ENCODE results near the gene PLIN4.

GRCh38 chr19:4531562-4532165, 13.4 kb upstream of the PLIN4 start:
- no peak for TF ChIP-seq CTCF (IDR thresholded peaks at IDR 0.05)
- TF ChIP-seq POLR2AphosphoS5 (IDR thresholded peaks at IDR 0.05; ENCODE audit: insufficient read depth in 1 of 2, low read depth in 1 of 2), result no peak
- no peak for TF ChIP-seq POLR2A (IDR thresholded peaks at IDR 0.05)

All from vagina (tissue), 2 donors.